ENCODE results near the gene KPNA6. TPM values are rescaled to one million over a fixed set of nuclear protein-coding genes. Genes with fewer than 3 reads are reported as not detected.

KPNA6 gene
- polyA plus RNA-seq, 3 donors: 11.0 to 26.7 (median 20.2) TPM

DNA sequence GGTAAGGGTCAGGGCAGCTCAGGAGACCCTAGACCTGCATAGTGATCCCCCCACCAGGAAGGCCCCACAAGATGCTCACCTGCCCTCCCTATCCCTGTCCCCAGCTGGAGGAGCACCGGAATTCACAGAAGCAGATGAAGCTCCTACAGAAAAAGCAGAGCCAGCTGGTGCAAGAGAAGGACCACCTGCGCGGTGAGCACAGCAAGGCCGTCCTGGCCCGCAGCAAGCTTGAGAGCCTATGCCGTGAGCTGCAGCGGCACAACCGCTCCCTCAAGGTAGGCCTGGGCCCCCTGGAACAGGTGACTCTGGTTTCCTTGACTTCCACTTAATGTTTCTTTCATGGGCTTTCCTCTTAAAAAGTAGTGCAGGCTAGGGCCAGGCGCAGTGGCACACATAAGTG is 80.0 kb downstream of the KPNA6 start:
- intact Hi-C loops (cut with micrococcal nuclease): loop anchor here in 1 of 2 donors (10.0 kb wide), 1 partner anchor 107 kb away; the partner anchor contains the start of gene HDAC1
- H3K4me3 ChIP-seq (replicated peaks in 1 of 3; ENCODE audit: low read depth in 2 of 3, low read length in 3 of 3): no peak overlapping the region
- peaks cover 76 to 99% of the 10 kb centered on the region in 2 donors for H3K36me3 Mint-ChIP-seq
- over 99% methylated on average over 9 of the region's 9 CpGs for WGBS (ENCODE audit: insufficient coverage)
- no peak overlapping the region for H3K4me3 Mint-ChIP-seq
- no peak overlapping the region for H3K9ac ChIP-seq (ENCODE audit: insufficient read depth, low read length, poor library complexity, severe bottlenecking)
- no peak overlapping the region for H3K27ac ChIP-seq (ENCODE audit: low read depth in 1 of 2, low read length in 2 of 2)
- peaks cover 39% of the 10 kb centered on the region for H4K20me1 ChIP-seq (ENCODE audit: insufficient read depth, low read length)
- peaks cover 85 to 89% of the 10 kb centered on the region in 2 donors for H3K36me3 ChIP-seq (replicated peaks in 1 of 2; ENCODE audit: control insufficient read depth in 1 of 2, insufficient read depth in 2 of 2, low read length in 2 of 2)
- no peak overlapping the region for H3K4me2 ChIP-seq (replicated peaks; ENCODE audit: extremely low read depth, low read length, poor library complexity, severe bottlenecking)
- H3K9me3 Mint-ChIP-seq: no peaks in the 10 kb centered on the region
- H3K27ac Mint-ChIP-seq: peak overlapping the region in 1 of 7 donors; percentile 9
- peaks cover 15% of the 10 kb centered on the region for H3K4me1 Mint-ChIP-seq
- no peaks in the 10 kb centered on the region for H3K4me1 ChIP-seq (ENCODE audit: control insufficient read depth in 1 of 2, insufficient read depth in 2 of 2, low read length in 2 of 2)
- peaks cover 46% of the 10 kb centered on the region for H3K79me2 ChIP-seq (ENCODE audit: insufficient read depth, low read length)
- TF ChIP-seq, protein P1, sequence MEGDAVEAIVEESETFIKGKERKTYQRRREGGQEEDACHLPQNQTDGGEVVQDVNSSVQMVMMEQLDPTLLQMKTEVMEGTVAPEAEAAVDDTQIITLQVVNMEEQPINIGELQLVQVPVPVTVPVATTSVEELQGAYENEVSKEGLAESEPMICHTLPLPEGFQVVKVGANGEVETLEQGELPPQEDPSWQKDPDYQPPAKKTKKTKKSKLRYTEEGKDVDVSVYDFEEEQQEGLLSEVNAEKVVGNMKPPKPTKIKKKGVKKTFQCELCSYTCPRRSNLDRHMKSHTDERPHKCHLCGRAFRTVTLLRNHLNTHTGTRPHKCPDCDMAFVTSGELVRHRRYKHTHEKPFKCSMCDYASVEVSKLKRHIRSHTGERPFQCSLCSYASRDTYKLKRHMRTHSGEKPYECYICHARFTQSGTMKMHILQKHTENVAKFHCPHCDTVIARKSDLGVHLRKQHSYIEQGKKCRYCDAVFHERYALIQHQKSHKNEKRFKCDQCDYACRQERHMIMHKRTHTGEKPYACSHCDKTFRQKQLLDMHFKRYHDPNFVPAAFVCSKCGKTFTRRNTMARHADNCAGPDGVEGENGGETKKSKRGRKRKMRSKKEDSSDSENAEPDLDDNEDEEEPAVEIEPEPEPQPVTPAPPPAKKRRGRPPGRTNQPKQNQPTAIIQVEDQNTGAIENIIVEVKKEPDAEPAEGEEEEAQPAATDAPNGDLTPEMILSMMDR (IDR thresholded peaks at IDR 0.05): no peak
- no peak overlapping the region for H2AFZ ChIP-seq (ENCODE audit: insufficient read depth, low read depth, low read length, poor library complexity, severe bottlenecking)
- H3K27me3 ChIP-seq (ENCODE audit: control insufficient read depth in 2 of 2, insufficient read depth in 2 of 2, low read length in 2 of 2): no peaks in the 10 kb centered on the region
- H3K27me3 Mint-ChIP-seq (ENCODE audit: low read depth in 3 of 3): peaks cover 0 to 2% (median 0%) of the 10 kb centered on the region in 3 donors
- no peaks in the 10 kb centered on the region for H3K9me3 ChIP-seq (replicated peaks in 1 of 2; ENCODE audit: control insufficient read depth in 1 of 2, insufficient read depth in 1 of 2, low read length in 2 of 2)
- no peak for DNase-seq

DNA sequence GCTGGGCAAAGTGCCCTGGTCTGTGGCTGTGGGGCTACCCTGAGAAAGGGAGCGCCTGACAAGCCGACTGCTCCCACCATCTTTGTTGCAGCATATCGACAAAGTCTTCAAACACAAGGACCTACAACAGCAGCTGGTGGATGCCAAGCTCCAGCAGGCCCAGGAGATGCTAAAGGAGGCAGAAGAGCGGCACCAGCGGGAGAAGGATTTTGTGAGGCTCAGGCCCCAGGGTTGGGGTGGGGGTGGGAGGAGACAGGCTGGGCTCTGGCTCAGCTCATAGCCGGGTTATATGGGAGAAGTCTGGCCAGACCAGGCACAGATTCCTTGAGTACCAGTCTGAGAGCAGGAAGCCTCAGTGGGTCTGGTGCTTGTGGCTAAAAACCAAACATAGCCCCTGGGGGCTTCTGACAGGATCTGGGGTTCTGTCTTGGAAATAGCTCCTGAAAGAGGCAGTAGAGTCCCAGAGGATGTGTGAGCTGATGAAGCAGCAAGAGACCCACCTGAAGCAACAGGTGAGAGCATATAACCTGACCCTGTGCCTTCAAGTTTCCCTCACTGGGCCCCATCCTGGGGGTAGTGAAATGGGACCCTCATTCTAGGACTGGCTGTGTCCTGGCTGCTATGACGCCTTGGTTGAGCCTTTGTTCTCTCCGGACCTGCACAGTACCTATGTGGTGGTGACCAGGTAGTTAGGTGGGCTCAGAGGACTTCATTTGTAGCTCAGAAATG is 84.5 kb downstream of the KPNA6 start:
- peaks cover 99 to 100% of the 10 kb centered on the region in 2 donors for H3K36me3 ChIP-seq (replicated peaks in 1 of 2; ENCODE audit: control insufficient read depth in 1 of 2, insufficient read depth in 2 of 2, low read length in 2 of 2)
- no peaks in the 10 kb centered on the region for H3K27me3 Mint-ChIP-seq (ENCODE audit: low read depth in 3 of 3)
- peaks cover 94 to 99% of the 10 kb centered on the region in 2 donors for H3K36me3 Mint-ChIP-seq
- peaks cover 9% of the 10 kb centered on the region for H3K79me2 ChIP-seq (ENCODE audit: insufficient read depth, low read length)
- peaks cover 1% of the 10 kb centered on the region for H3K4me1 Mint-ChIP-seq
- peaks cover 0 to 1% (median 0%) of the 10 kb centered on the region in 7 donors for H3K9me3 Mint-ChIP-seq
- no peak overlapping the region for H3K9ac ChIP-seq (ENCODE audit: insufficient read depth, low read length, poor library complexity, severe bottlenecking)
- TF ChIP-seq, protein P1 (IDR thresholded peaks at IDR 0.05): no peak
- H2AFZ ChIP-seq (ENCODE audit: insufficient read depth, low read depth, low read length, poor library complexity, severe bottlenecking): no peak overlapping the region
- H3K4me2 ChIP-seq (replicated peaks; ENCODE audit: extremely low read depth, low read length, poor library complexity, severe bottlenecking): no peak overlapping the region
- H3K4me3 ChIP-seq (replicated peaks in 1 of 3; ENCODE audit: low read depth in 2 of 3, low read length in 3 of 3): no peak overlapping the region
- peak overlapping the region in 2 of 7 donors; percentile 5 to 34 for H3K27ac Mint-ChIP-seq
- no peak overlapping the region for H3K4me3 Mint-ChIP-seq
- DNase-seq: no peak
- intact Hi-C loops (cut with micrococcal nuclease): no loop called here
- no peak overlapping the region for H3K27ac ChIP-seq (ENCODE audit: low read depth in 1 of 2, low read length in 2 of 2)
- no peaks in the 10 kb centered on the region for H3K27me3 ChIP-seq (ENCODE audit: control insufficient read depth in 2 of 2, insufficient read depth in 2 of 2, low read length in 2 of 2)
- 95% methylated on average over 4 of the region's 8 CpGs for WGBS (ENCODE audit: insufficient coverage)
- H3K4me1 ChIP-seq (ENCODE audit: control insufficient read depth in 1 of 2, insufficient read depth in 2 of 2, low read length in 2 of 2): no peaks in the 10 kb centered on the region
- peaks cover 9% of the 10 kb centered on the region for H4K20me1 ChIP-seq (ENCODE audit: insufficient read depth, low read length)
- no peaks in the 10 kb centered on the region for H3K9me3 ChIP-seq (replicated peaks in 1 of 2; ENCODE audit: control insufficient read depth in 1 of 2, insufficient read depth in 1 of 2, low read length in 2 of 2)
